Endodermal cell (in vitro differentiated cells): ENCODE measurements around the gene SNAPC1. TPM values are rescaled to one million over a fixed set of nuclear protein-coding genes. Genes with fewer than 3 reads are reported as not detected.
A peak's percentile ranks its signal among the peaks of the same experiment; 100 is the strongest.

Experiments used
- DNase-seq: peaks from one replicate; pipeline ENCODE4 v3.0.0-alpha.2; 2017
- H3K27ac ChIP-seq: 2 replicates; pipeline ENCODE4 v1.5.1; 2013; ENCODE audit warnings: mild to moderate bottlenecking, low read depth, low read length, moderate library complexity
- H3K27me3 ChIP-seq: 2 replicates; pipeline ENCODE4 v1.6.1; 2013; ENCODE audit warnings: mild to moderate bottlenecking, low read length, moderate library complexity; ENCODE audit not compliant: insufficient read depth, control insufficient read depth, poor library complexity, severe bottlenecking
- H3K36me3 ChIP-seq: 2 replicates; pipeline ENCODE4 v1.7.0; 2013; ENCODE audit warnings: mild to moderate bottlenecking, low read length, moderate library complexity; ENCODE audit not compliant: control insufficient read depth, insufficient read depth
- H3K4me1 ChIP-seq: one replicate; pipeline ENCODE4 v1.7.0; 2013; ENCODE audit warnings: low read length; ENCODE audit not compliant: control insufficient read depth, insufficient read depth
- H3K4me3 ChIP-seq: 2 replicates; pipeline ENCODE4 v1.5.1; 2013; ENCODE audit warnings: mild to moderate bottlenecking, low read length, moderate library complexity
- H3K9ac ChIP-seq: 2 replicates; pipeline ENCODE4 v1.6.1; 2013; ENCODE audit warnings: mild to moderate bottlenecking, low read length, moderate library complexity; ENCODE audit not compliant: poor library complexity, severe bottlenecking; ENCODE audit errors: extremely low read depth
- H3K9me3 ChIP-seq: 2 replicates; pipeline ENCODE4 v1.6.1; 2013; ENCODE audit warnings: mild to moderate bottlenecking, low read length, moderate library complexity; ENCODE audit not compliant: control insufficient read depth
- H3K27ac Mint-ChIP-seq: 2 replicates; pipeline ENCODE4 v1.8.0; 2020; ENCODE audit warnings: mixed read lengths
- H3K27me3 Mint-ChIP-seq: 2 replicates; pipeline ENCODE4 v1.8.0; 2021; ENCODE audit warnings: mild to moderate bottlenecking, mixed read lengths; ENCODE audit not compliant: insufficient read depth
- H3K36me3 Mint-ChIP-seq: 2 replicates; pipeline ENCODE4 v1.8.0; 2020; ENCODE audit warnings: low read depth, mixed read lengths
- H3K4me1 Mint-ChIP-seq: 2 replicates; pipeline ENCODE4 v1.8.0; 2020; ENCODE audit warnings: mixed read lengths
- H3K4me3 Mint-ChIP-seq: 2 replicates; pipeline ENCODE4 v1.8.0; 2020; ENCODE audit warnings: mild to moderate bottlenecking, moderate library complexity, mixed read lengths
- H3K9me3 Mint-ChIP-seq: 2 replicates; pipeline ENCODE4 v1.8.0; 2020; ENCODE audit warnings: mild to moderate bottlenecking, mixed read lengths
- CTCF ChIP-seq: fragments of 200-600 bp; sonication (generic); conservative IDR thresholded peaks from 2 replicates; pipeline ENCODE4 v1.5.0; 2021; ENCODE audit warnings: antibody characterized with exemption, mild to moderate bottlenecking
- WGBS, 2 experiments: methylation state at CpG; one replicate each; pipeline versions ENCODE4 v1.1.5 to v1.1.7; 2013; ENCODE audit warnings: missing lambda C conversion rate in 2 of 2, mixed read lengths in 1 of 2; ENCODE audit not compliant: insufficient coverage in 1 of 2, insufficient read length in 1 of 2; 5-methylcytosine and 5-hydroxymethylcytosine counted together
- total RNA-seq, 2 donors: library from RNA; stranded (reverse); fragmentation: NEBNext Ultra II Directional in 1 of 2; extraction: Animal tissue kit (Norgen Biotek cat#: 25700) in 1 of 2; gene quantifications; 2 replicates in 1 of 2; 3 replicates in 1 of 2; pipeline ENCODE4 v1.2.1, GENCODE V29; 2021

SNAPC1 gene
- total RNA-seq, 2 donors from 2014 or later = 8.6 to 21.6 TPM

- H3K4me3 ChIP-seq = no peak overlapping the region
- no peaks in the 10 kb centered on the region for H3K27me3 Mint-ChIP-seq
- peaks cover 20% of the 10 kb centered on the region for H3K36me3 Mint-ChIP-seq
- no peak overlapping the region for H3K9ac ChIP-seq
- 54 to 61% methylated on average over 2 of the region's 2 CpGs for WGBS, 2 experiments
- no peak overlapping the region for H3K27ac ChIP-seq
- no peaks in the 10 kb centered on the region for H3K9me3 ChIP-seq
- no peak overlapping the region for H3K4me3 Mint-ChIP-seq
- H3K4me1 Mint-ChIP-seq = peaks cover 61% of the 10 kb centered on the region
- peaks cover 18% of the 10 kb centered on the region for H3K4me1 ChIP-seq
- H3K36me3 ChIP-seq = peaks cover 23% of the 10 kb centered on the region
- no peak for DNase-seq
- H3K9me3 Mint-ChIP-seq = no peaks in the 10 kb centered on the region
- peak overlapping the region; percentile 30 for H3K27ac Mint-ChIP-seq
- no peak for TF ChIP-seq CTCF
- no peaks in the 10 kb centered on the region for H3K27me3 ChIP-seq
These were observed 44.2 kb upstream of the SNAPC1 start for GRCh38 chr14:61718039-61718438.

GRCh38 chr14:61719344-61720293 is 42.6 kb upstream of the SNAPC1 start:
- 85 to 86% methylated on average over 3 to 4 of the region's 5 CpGs for WGBS, 2 experiments
- no peaks in the 10 kb centered on the region for H3K27me3 Mint-ChIP-seq
- no peaks in the 10 kb centered on the region for H3K9me3 ChIP-seq
- H3K9ac ChIP-seq = no peak overlapping the region
- peaks cover 32% of the 10 kb centered on the region for H3K36me3 Mint-ChIP-seq
- no peak for DNase-seq
- H3K4me1 Mint-ChIP-seq = peaks cover 47% of the 10 kb centered on the region
- peaks cover 9% of the 10 kb centered on the region for H3K4me1 ChIP-seq
- H3K27me3 ChIP-seq = no peaks in the 10 kb centered on the region
- H3K4me3 Mint-ChIP-seq = no peak overlapping the region
- H3K36me3 ChIP-seq = peaks cover 38% of the 10 kb centered on the region
- peak overlapping the region; percentile 24 for H3K27ac Mint-ChIP-seq
- no peaks in the 10 kb centered on the region for H3K9me3 Mint-ChIP-seq
- H3K27ac ChIP-seq = no peak overlapping the region
- H3K4me3 ChIP-seq = no peak overlapping the region
- TF ChIP-seq CTCF = no peak

GRCh38 chr14:61720294-61720661 is 41.9 kb upstream of the SNAPC1 start:
- Histone ChIP-seq H3K27me3 (no peaks in the 10 kb centered on the region), H3K9ac (no peak overlapping the region), H3K9me3 (no peaks in the 10 kb centered on the region), H3K4me3 (no peak overlapping the region), H3K4me1 (peaks cover 9% of the 10 kb centered on the region), H3K36me3 (peaks cover 44% of the 10 kb centered on the region), H3K27ac (no peak overlapping the region)
- WGBS, 2 experiments = 91 to 97% methylated on average over 5 to 8 of the region's 9 CpGs
- no peaks in the 10 kb centered on the region for H3K9me3 Mint-ChIP-seq
- no peak overlapping the region for H3K4me3 Mint-ChIP-seq
- peaks cover 38% of the 10 kb centered on the region for H3K36me3 Mint-ChIP-seq
- H3K27me3 Mint-ChIP-seq = no peaks in the 10 kb centered on the region
- H3K4me1 Mint-ChIP-seq = peaks cover 43% of the 10 kb centered on the region
- no peak for DNase-seq
- H3K27ac Mint-ChIP-seq = no peak overlapping the region
- TF ChIP-seq CTCF = no peak
